Suprapubic skin (tissue), 4 donors: Measurements from ENCODE around the gene DDIT3.

Experiments
- EP300 ChIP-seq: sonication (generic); formaldehyde crosslinking; IDR thresholded peaks from one replicate; pipeline ENCODE4 v1.6.1; 2017; ENCODE audit warnings: antibody characterized with exemption
- POLR2A ChIP-seq, 2 donors: fragments of 450-650 bp; IDR thresholded peaks; one replicate each; pipeline ENCODE4 v1.6.1; 2017; ENCODE audit warnings: antibody characterized with exemption in 2 of 2, mild to moderate bottlenecking in 2 of 2, moderate library complexity in 2 of 2
- POLR2AphosphoS5 ChIP-seq, 3 donors: sonication (generic); formaldehyde crosslinking; IDR thresholded peaks; one replicate each; pipeline ENCODE4 v1.6.1; 2017; ENCODE audit warnings: antibody characterized with exemption in 3 of 3
- TF ChIP-seq, protein P1 (sequence below), 2 donors: fragments of 200-600 bp in 1 of 2; fragments of 450-650 bp in 1 of 2; sonication (generic) in 1 of 2; IDR thresholded peaks; one replicate each; pipeline ENCODE4 v1.5.1; 2016 to 2019; ENCODE audit warnings: antibody characterized with exemption in 2 of 2, mild to moderate bottlenecking in 1 of 2, moderate library complexity in 1 of 2

DNA sequence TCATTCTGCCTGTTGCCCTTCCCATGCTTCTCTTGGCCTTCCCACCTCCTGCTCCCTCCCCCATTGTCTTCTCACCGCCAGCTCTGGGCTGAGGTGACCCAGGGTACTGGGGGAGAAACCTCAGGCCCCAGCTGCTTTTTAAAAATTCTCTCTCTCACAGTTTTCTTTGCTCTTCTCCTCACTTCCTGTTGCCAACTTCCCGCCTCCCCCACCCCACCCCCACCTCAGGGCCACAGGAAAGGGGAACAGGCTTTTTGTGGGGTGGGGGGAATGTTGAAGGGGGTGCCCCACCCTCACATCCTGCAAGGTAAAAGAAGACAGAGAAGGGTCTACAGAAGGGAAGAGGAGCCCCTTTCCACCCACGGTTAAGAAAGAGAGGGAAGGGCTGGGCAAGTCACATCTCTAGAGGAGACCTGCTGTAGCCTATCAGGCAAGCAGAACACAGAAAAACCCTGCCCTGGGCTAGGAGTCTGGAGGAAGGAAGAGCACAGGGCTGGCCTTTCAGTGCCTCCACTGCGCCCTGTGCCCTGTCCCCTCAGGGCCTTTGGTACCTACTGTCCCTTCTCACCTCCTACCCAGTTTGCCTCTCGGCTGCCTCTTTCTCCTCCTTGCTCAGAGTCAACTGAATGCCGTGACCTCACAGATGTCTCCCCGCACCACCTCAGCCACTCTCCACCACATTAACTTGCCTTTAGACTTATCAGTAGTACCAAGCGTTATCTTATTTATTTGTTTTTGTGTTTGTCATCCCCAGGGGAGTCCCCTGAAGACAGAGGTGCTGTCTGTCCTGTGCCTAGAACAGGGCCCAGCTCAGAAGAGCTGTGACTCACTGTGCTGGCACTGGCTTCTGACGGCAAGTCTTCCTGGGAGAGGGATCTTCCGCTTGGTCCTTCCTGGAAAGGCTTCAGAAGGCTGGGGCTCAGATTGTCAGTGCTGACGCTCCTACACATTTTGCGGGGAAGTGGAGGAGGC is 42.3 kb downstream of the DDIT3 start:
- TF ChIP-seq, protein P1, sequence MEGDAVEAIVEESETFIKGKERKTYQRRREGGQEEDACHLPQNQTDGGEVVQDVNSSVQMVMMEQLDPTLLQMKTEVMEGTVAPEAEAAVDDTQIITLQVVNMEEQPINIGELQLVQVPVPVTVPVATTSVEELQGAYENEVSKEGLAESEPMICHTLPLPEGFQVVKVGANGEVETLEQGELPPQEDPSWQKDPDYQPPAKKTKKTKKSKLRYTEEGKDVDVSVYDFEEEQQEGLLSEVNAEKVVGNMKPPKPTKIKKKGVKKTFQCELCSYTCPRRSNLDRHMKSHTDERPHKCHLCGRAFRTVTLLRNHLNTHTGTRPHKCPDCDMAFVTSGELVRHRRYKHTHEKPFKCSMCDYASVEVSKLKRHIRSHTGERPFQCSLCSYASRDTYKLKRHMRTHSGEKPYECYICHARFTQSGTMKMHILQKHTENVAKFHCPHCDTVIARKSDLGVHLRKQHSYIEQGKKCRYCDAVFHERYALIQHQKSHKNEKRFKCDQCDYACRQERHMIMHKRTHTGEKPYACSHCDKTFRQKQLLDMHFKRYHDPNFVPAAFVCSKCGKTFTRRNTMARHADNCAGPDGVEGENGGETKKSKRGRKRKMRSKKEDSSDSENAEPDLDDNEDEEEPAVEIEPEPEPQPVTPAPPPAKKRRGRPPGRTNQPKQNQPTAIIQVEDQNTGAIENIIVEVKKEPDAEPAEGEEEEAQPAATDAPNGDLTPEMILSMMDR (IDR thresholded peaks at IDR 0.05) = no peak
- TF ChIP-seq POLR2A (IDR thresholded peaks at IDR 0.05) = peak in 1 of 2 donors; percentile 10
- no peak for TF ChIP-seq POLR2AphosphoS5 (IDR thresholded peaks at IDR 0.05)
- no peak for TF ChIP-seq EP300
